Raji (cell line): ENCODE results near the gene RNF31.

ENCODE experiments used
- POLR2A ChIP-seq: IDR thresholded peaks from 2 replicates; pipeline ENCODE4 v1.6.1; 2011; ENCODE audit warnings: low read depth, low read length, control low read depth; ENCODE audit not compliant: insufficient read depth

Gene RNF31

GRCh38 chr14:24114532-24115421, 32.5 kb upstream of the RNF31 start, which contains the start of the genes DCAF11 and NRL:
DCAF11 (plus strand) TSS chr14:24114777; CDS start chr14:24115595, 818 bp downstream.
NRL (minus strand) TSS chr14:24114949; CDS start chr14:24082848, 32,101 bp downstream.
- TF ChIP-seq POLR2A, result peak; percentile 34

- TF ChIP-seq POLR2A, result no peak
Measured at GRCh38 chr14:24115422-24116127, 31.7 kb upstream of the RNF31 start.

- no peak for TF ChIP-seq POLR2A
Measured at GRCh38 chr14:24116128-24116814, 31.0 kb upstream of the RNF31 start.

GRCh38 chr14:24117179-24117578, 30.1 kb upstream of the RNF31 start:
- TF ChIP-seq POLR2A, result no peak

GRCh38 chr14:24119691-24120090, 27.6 kb upstream of the RNF31 start:
- TF ChIP-seq POLR2A, result no peak

- TF ChIP-seq POLR2A, result no peak
Measured at GRCh38 chr14:24121210-24121609, 26.1 kb upstream of the RNF31 start.

- TF ChIP-seq POLR2A, result no peak
Measured at GRCh38 chr14:24122416-24122815, 24.9 kb upstream of the RNF31 start.

- TF ChIP-seq POLR2A, result no peak
Measured at GRCh38 chr14:24122898-24123297, 24.4 kb upstream of the RNF31 start.

- no peak for TF ChIP-seq POLR2A
Measured at GRCh38 chr14:24123424-24124417, 23.6 kb upstream of the RNF31 start.

- no peak for TF ChIP-seq POLR2A
Measured at GRCh38 chr14:24126939-24127338, 20.4 kb upstream of the RNF31 start.

- TF ChIP-seq POLR2A, result no peak
Measured at GRCh38 chr14:24127673-24128072, 19.6 kb upstream of the RNF31 start.

- no peak for TF ChIP-seq POLR2A
Measured at GRCh38 chr14:24129410-24129998, 17.8 kb upstream of the RNF31 start.

GRCh38 chr14:24130380-24130716, 16.9 kb upstream of the RNF31 start, which contains the start of gene FITM1:
FITM1 (plus strand) TSS chr14:24130659; CDS start chr14:24131564, 905 bp downstream.
- no peak for TF ChIP-seq POLR2A
